Measurements from ENCODE around the gene CAPN6. TPM values are rescaled to one million over a fixed set of nuclear protein-coding genes. Genes with fewer than 3 reads are reported as not detected.

Gene CAPN6
- total and polyA plus RNA-seq, 2 donors (not counting 1 experiment from before 2014, with no cell fraction given) = not detected

DNA sequence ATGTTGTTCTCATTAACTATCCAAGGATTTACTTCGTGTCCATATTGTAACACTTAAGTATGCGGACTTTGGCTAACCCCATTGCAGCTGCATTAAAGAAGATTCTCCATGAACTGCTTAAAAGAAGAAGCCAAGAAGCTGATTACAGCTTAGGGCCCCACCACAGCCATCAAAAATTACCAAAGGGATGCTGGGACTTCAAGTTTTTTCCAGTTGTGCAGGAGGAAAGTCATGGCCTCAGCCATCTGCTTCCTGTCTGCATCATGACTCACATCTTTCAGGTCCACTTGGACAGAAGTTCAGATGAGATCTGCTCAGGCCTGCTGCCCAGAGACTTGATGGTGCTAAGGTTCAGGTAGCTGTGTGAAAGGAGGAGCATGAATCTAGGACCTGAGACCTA, 38.8 kb upstream of the CAPN6 start:
- no peaks in the 10 kb centered on the region for H3K9me3 ChIP-seq (ENCODE audit: control insufficient read depth, insufficient read depth, low read depth, low read length)
- no peak overlapping the region for H3K27ac ChIP-seq (ENCODE audit: insufficient read depth, low read length)
- H3K36me3 ChIP-seq (ENCODE audit: control insufficient read depth, insufficient read depth, low read length) = no peaks in the 10 kb centered on the region
- no peak overlapping the region for H2AFZ ChIP-seq (ENCODE audit: low read length)
- H4K20me1 ChIP-seq (ENCODE audit: control insufficient read depth, extremely low read depth, insufficient read depth, low read length) = no peaks in the 10 kb centered on the region
- no peak for DNase-seq (ENCODE audit: low read depth in 2 of 2)
- no peak overlapping the region for H3K9ac ChIP-seq (ENCODE audit: insufficient read depth, low read length)
- no peaks in the 10 kb centered on the region for H3K4me1 ChIP-seq (ENCODE audit: control insufficient read depth, extremely low read depth, insufficient read depth, low read length)
- H3K79me2 ChIP-seq (ENCODE audit: control insufficient read depth, insufficient read depth, low read length) = no peaks in the 10 kb centered on the region
- no peak for TF ChIP-seq CTCF (conservative IDR thresholded peaks at IDR 0.05 in 1 of 2, IDR thresholded peaks at IDR 0.05 in 1 of 2; ENCODE audit: low read depth in 1 of 2, low read length in 2 of 2)
- TF ChIP-seq EZH2 (IDR thresholded peaks at IDR 0.05; ENCODE audit: low read length, missing control alignments) = no peak
- H3K4me2 ChIP-seq (ENCODE audit: extremely low read depth, insufficient read depth, low read length) = no peak overlapping the region
- H3K4me3 ChIP-seq (replicated peaks in 1 of 4; ENCODE audit: control extremely low read depth in 1 of 4, insufficient read depth in 1 of 4, low read depth in 3 of 4, low read length in 4 of 4) = no peak overlapping the region
- H3K27me3 ChIP-seq (ENCODE audit: control insufficient read depth, insufficient read depth, low read length) = no peaks in the 10 kb centered on the region

GRCh38 chrX:111308039-111308438, 37.8 kb upstream of the CAPN6 start:
- no peaks in the 10 kb centered on the region for H4K20me1 ChIP-seq (ENCODE audit: control insufficient read depth, extremely low read depth, insufficient read depth, low read length)
- H3K4me2 ChIP-seq (ENCODE audit: extremely low read depth, insufficient read depth, low read length) = no peak overlapping the region
- no peak for DNase-seq (ENCODE audit: low read depth in 2 of 2)
- no peak for TF ChIP-seq EZH2 (IDR thresholded peaks at IDR 0.05; ENCODE audit: low read length, missing control alignments)
- TF ChIP-seq CTCF (conservative IDR thresholded peaks at IDR 0.05 in 1 of 2, IDR thresholded peaks at IDR 0.05 in 1 of 2; ENCODE audit: low read depth in 1 of 2, low read length in 2 of 2) = no peak
- no peaks in the 10 kb centered on the region for H3K36me3 ChIP-seq (ENCODE audit: control insufficient read depth, insufficient read depth, low read length)
- no peaks in the 10 kb centered on the region for H3K9me3 ChIP-seq (ENCODE audit: control insufficient read depth, insufficient read depth, low read depth, low read length)
- no peak overlapping the region for H3K27ac ChIP-seq (ENCODE audit: insufficient read depth, low read length)
- no peaks in the 10 kb centered on the region for H3K4me1 ChIP-seq (ENCODE audit: control insufficient read depth, extremely low read depth, insufficient read depth, low read length)
- no peak overlapping the region for H3K9ac ChIP-seq (ENCODE audit: insufficient read depth, low read length)
- H3K27me3 ChIP-seq (ENCODE audit: control insufficient read depth, insufficient read depth, low read length) = no peaks in the 10 kb centered on the region
- H3K4me3 ChIP-seq (replicated peaks in 1 of 4; ENCODE audit: control extremely low read depth in 1 of 4, insufficient read depth in 1 of 4, low read depth in 3 of 4, low read length in 4 of 4) = no peak overlapping the region
- no peak overlapping the region for H2AFZ ChIP-seq (ENCODE audit: low read length)
- no peaks in the 10 kb centered on the region for H3K79me2 ChIP-seq (ENCODE audit: control insufficient read depth, insufficient read depth, low read length)

GRCh38 chrX:111302284-111302683, 32.0 kb upstream of the CAPN6 start:
- Histone ChIP-seq H3K9ac (ENCODE audit: insufficient read depth, low read length) (no peak overlapping the region), H3K27me3 (ENCODE audit: control insufficient read depth, insufficient read depth, low read length) (no peaks in the 10 kb centered on the region), H2AFZ (ENCODE audit: low read length) (no peak overlapping the region), H3K4me1 (ENCODE audit: control insufficient read depth, extremely low read depth, insufficient read depth, low read length) (no peaks in the 10 kb centered on the region), H3K36me3 (ENCODE audit: control insufficient read depth, insufficient read depth, low read length) (no peaks in the 10 kb centered on the region), H3K4me2 (ENCODE audit: extremely low read depth, insufficient read depth, low read length) (no peak overlapping the region), H3K4me3 (replicated peaks in 1 of 4; ENCODE audit: control extremely low read depth in 1 of 4, insufficient read depth in 1 of 4, low read depth in 3 of 4, low read length in 4 of 4) (no peak overlapping the region), H3K79me2 (ENCODE audit: control insufficient read depth, insufficient read depth, low read length) (no peaks in the 10 kb centered on the region), H3K9me3 (ENCODE audit: control insufficient read depth, insufficient read depth, low read depth, low read length) (no peaks in the 10 kb centered on the region), H4K20me1 (ENCODE audit: control insufficient read depth, extremely low read depth, insufficient read depth, low read length) (no peaks in the 10 kb centered on the region), H3K27ac (ENCODE audit: insufficient read depth, low read length) (no peak overlapping the region)
- DNase-seq (ENCODE audit: low read depth in 2 of 2) = no peak
- no peak for TF ChIP-seq CTCF (conservative IDR thresholded peaks at IDR 0.05 in 1 of 2, IDR thresholded peaks at IDR 0.05 in 1 of 2; ENCODE audit: low read depth in 1 of 2, low read length in 2 of 2)
- no peak for TF ChIP-seq EZH2 (IDR thresholded peaks at IDR 0.05; ENCODE audit: low read length, missing control alignments)
